ENCODE results near the gene TKFC.
A peak's percentile ranks its signal among the peaks of the same experiment; 100 is the strongest.

TKFC gene

GRCh38 chr11:61332797-61333549, at the start of gene TKFC, which contains the start of gene DDB1:
TKFC (plus strand) TSS chr11:61333228; CDS start chr11:61334729, 1,501 bp downstream.
DDB1 (minus strand) TSS chr11:61333105; CDS start chr11:61332968, 137 bp downstream.
- peak; percentile 63 for DNase-seq (ENCODE audit: low read depth)
- TF ChIP-seq, protein P1, sequence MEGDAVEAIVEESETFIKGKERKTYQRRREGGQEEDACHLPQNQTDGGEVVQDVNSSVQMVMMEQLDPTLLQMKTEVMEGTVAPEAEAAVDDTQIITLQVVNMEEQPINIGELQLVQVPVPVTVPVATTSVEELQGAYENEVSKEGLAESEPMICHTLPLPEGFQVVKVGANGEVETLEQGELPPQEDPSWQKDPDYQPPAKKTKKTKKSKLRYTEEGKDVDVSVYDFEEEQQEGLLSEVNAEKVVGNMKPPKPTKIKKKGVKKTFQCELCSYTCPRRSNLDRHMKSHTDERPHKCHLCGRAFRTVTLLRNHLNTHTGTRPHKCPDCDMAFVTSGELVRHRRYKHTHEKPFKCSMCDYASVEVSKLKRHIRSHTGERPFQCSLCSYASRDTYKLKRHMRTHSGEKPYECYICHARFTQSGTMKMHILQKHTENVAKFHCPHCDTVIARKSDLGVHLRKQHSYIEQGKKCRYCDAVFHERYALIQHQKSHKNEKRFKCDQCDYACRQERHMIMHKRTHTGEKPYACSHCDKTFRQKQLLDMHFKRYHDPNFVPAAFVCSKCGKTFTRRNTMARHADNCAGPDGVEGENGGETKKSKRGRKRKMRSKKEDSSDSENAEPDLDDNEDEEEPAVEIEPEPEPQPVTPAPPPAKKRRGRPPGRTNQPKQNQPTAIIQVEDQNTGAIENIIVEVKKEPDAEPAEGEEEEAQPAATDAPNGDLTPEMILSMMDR (IDR thresholded peaks at IDR 0.05; ENCODE audit: control insufficient read depth, extremely low read depth, insufficient read depth), result no peak
- H3K4me3 ChIP-seq (ENCODE audit: low read depth, low read length), result peak within 1 kb of the TSS; percentile 97

DNA sequence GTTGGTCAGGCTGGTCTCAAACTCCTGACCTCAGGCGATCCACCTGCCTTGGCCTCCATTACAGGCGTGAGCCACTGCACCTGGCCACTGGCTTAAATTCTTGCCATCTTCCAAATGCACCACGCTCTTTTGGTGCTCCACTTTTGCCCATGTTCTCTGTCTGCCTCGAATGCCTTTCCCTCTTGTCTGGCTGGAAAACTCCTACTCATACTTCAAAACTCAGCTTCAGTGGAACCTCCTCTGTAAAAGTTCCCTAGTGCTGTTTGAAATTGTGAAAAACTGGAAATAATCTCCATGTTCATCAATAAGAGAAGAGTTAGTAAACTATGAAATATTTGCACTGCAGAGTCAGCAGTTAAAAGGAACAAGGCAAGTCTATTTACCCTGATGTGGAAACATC, 49.4 kb upstream of the TKFC start:
- TF ChIP-seq, protein P1 (IDR thresholded peaks at IDR 0.05; ENCODE audit: control insufficient read depth, extremely low read depth, insufficient read depth), result no peak
- H3K4me3 ChIP-seq (ENCODE audit: low read depth, low read length), result no peak overlapping the region
- no peak for DNase-seq (ENCODE audit: low read depth)

DNA sequence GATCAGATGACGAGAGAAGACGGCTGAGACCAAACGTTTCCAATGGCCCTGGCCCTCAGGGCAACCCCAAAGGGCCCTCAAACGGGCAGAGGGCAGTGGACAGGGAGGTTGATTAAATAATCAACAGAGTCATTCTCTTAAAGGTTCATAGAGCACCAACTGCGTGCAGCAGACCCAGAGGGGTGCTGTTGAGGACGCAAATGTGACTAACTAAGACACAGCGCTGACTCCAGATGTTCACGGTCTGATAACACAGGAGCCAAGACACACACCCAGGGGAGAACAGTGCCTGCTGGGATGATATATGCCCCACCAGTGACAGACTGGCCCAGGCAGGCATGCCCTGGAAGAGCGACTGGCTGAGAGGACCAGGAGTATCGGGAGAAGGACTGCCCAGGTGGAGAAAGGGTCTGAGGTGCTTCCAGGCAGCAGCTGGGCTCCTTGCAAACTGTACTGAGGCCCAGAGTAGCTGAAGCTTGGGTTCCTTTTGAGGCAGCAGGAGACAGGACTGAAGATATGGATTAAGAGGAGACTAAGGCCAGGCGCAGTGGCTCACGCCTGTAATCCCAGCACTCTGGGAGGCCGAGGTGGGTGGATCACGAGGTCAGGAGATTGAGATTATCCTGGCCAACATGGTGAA, 45.6 kb upstream of the TKFC start:
- TF ChIP-seq, protein P1 (IDR thresholded peaks at IDR 0.05; ENCODE audit: control insufficient read depth, extremely low read depth, insufficient read depth), result no peak
- no peak overlapping the region for H3K4me3 ChIP-seq (ENCODE audit: low read depth, low read length)
- no peak for DNase-seq (ENCODE audit: low read depth)

- no peak overlapping the region for H3K4me3 ChIP-seq (ENCODE audit: low read depth, low read length)
- DNase-seq (ENCODE audit: low read depth), result no peak
- TF ChIP-seq, protein P1 (IDR thresholded peaks at IDR 0.05; ENCODE audit: control insufficient read depth, extremely low read depth, insufficient read depth), result no peak
Observed at GRCh38 chr11:61290905-61291690, 41.9 kb upstream of the TKFC start.

DNA sequence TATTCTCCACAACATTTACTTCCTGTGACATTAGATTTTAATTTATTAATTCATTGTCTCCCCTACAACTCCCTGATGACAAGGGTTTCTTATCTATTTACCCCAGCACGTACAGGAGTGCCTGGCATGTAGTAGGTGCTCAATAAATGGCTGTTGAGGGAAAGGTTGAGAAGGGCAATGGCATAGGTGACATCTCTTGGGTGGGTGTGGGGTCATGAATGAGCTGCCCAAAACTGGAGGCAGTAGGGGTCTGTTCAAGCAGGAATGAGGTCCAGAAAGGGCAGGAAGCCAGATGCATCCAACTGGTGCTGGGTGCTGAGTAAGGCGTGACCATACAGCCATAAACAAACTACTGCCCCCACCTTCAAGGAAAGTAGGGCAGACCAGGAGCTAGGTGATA, 40.7 kb upstream of the TKFC start:
- no peak overlapping the region for H3K4me3 ChIP-seq (ENCODE audit: low read depth, low read length)
- TF ChIP-seq, protein P1 (IDR thresholded peaks at IDR 0.05; ENCODE audit: control insufficient read depth, extremely low read depth, insufficient read depth), result no peak
- DNase-seq (ENCODE audit: low read depth), result no peak

- TF ChIP-seq, protein P1 (IDR thresholded peaks at IDR 0.05; ENCODE audit: control insufficient read depth, extremely low read depth, insufficient read depth), result no peak
- peak overlapping the region; percentile 49 for H3K4me3 ChIP-seq (ENCODE audit: low read depth, low read length)
- DNase-seq (ENCODE audit: low read depth), result no peak
Observed at GRCh38 chr11:61293867-61294716, 38.9 kb upstream of the TKFC start.

All from LNCaP clone FGC (cell line).